ENCODE data around the gene HECTD1.

Gene HECTD1

DNA sequence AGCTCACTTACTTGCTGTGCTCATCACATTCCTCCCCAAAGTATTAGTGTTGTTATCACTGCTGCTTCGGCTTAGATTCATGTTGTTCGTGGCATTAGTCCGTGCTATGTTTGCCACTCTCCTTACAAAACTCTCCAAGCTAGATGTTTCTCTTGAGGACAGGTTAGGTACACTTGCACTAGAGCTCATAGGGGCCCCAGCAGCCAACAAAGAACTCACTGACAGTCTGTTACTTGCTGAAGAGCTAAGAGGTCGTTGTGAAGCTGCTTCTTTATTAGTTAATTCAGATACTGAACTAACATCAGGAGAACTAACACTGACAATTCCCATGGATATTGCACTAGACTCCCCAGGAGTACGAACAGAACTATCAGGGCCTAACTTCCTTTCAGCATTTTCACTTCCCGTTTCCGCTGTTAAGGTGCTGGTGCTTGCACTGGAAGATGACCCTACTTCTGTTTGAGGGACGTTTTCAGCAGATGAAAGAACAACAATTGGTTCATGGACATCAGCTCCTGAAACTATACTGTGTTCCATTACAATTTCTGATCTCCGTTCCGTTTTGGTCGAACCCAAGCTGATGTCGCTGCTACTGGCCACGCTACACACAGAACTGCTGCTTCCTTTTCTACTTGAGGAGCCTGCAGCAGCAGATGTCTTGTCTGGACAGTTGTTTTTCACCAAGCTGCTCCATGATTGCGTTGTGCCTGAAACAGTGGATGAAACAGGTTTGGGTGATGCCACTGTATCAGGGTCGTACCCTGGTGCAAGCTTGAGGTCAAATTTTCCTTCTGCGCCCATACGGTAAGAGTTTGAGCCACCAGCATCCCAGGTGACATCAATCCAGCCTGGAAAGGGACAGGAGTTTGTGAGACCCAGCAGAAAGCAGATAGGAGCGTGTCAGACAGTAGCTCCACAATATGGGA lies 78.7 kb downstream of the HECTD1 start:
- H3K23ac ChIP-seq (ENCODE audit: low read length in 2 of 2) = no peak overlapping the region
- no peak overlapping the region for H3K4me2 ChIP-seq (ENCODE audit: low read length, poor library complexity, severe bottlenecking)
- peaks cover 26 to 91% of the 10 kb centered on the region in 2 experiments for H3K36me3 ChIP-seq (ENCODE audit: control insufficient read depth in 1 of 2, insufficient read depth in 2 of 2, low read depth in 1 of 2, low read length in 2 of 2)
- H2BK12ac ChIP-seq (ENCODE audit: low read length in 2 of 2) = no peak overlapping the region
- no peak overlapping the region for H2AK5ac ChIP-seq (ENCODE audit: low read length, severe bottlenecking)
- peaks cover 9% of the 10 kb centered on the region for H3K79me1 ChIP-seq (replicated peaks; ENCODE audit: low read length, poor library complexity, severe bottlenecking)
- no peak overlapping the region for H3K18ac ChIP-seq (ENCODE audit: low read depth in 1 of 2, low read length in 2 of 2)
- no peak overlapping the region for H2BK15ac ChIP-seq (ENCODE audit: low read depth, poor library complexity, severe bottlenecking)
- no peak overlapping the region for H3K14ac ChIP-seq (ENCODE audit: low read length in 2 of 2)
- H4K91ac ChIP-seq (ENCODE audit: low read length) = no peak overlapping the region
- H2BK120ac ChIP-seq (ENCODE audit: low read depth, low read length) = no peak overlapping the region
- H3K4me1 ChIP-seq (ENCODE audit: control insufficient read depth, insufficient read depth, low read depth, low read length) = peaks cover 1% of the 10 kb centered on the region
- H3K9me3 ChIP-seq (ENCODE audit: control insufficient read depth, low read length) = no peaks in the 10 kb centered on the region
- H4K8ac ChIP-seq (ENCODE audit: low read length) = no peak overlapping the region
- 95% methylated on average over 18 of the region's 18 CpGs for WGBS
- DNase-seq = no peak
- H2BK5ac ChIP-seq (ENCODE audit: low read depth, low read length, poor library complexity, severe bottlenecking) = no peak overlapping the region
- H3K9ac ChIP-seq (ENCODE audit: low read length) = no peak overlapping the region
- H3K4me3 ChIP-seq (ENCODE audit: insufficient read depth in 1 of 2, low read depth in 1 of 2, low read length in 2 of 2) = no peak overlapping the region
- H2AFZ ChIP-seq (ENCODE audit: low read depth, low read length) = no peak overlapping the region
- peak overlapping the region; percentile 17 for H3K27ac ChIP-seq (ENCODE audit: low read length, poor library complexity, severe bottlenecking)
- H3K27me3 ChIP-seq (ENCODE audit: control insufficient read depth in 1 of 2, insufficient read depth in 1 of 2, low read length in 2 of 2) = no peaks in the 10 kb centered on the region
- no peak overlapping the region for H3K4ac ChIP-seq (ENCODE audit: low read depth in 1 of 2, low read length in 2 of 2)

DNA sequence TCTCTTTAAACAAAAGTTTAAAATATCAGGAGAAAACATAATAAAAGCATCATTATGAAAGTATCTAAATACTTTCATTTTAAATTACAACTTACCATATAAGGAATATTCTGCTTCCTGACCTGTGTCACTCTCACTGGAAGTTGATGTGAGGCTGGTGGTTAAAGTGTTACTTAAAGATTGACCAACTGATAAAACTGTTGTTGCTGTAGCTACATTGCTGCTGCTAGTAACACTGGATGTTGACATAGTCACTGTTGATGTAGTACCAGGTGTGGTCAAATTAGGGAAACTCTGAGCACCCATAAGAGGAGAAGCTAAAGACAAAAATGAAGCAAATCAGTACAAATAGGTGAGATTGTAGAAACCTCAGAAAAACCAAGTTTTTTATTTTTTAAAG lies 79.9 kb downstream of the HECTD1 start:
- Histone ChIP-seq H2AK5ac (ENCODE audit: low read length, severe bottlenecking) (no peak overlapping the region), H2BK12ac (ENCODE audit: low read length in 2 of 2) (no peak overlapping the region), H3K14ac (ENCODE audit: low read length in 2 of 2) (no peak overlapping the region), H3K27ac (ENCODE audit: low read length, poor library complexity, severe bottlenecking) (no peak overlapping the region), H2BK5ac (ENCODE audit: low read depth, low read length, poor library complexity, severe bottlenecking) (no peak overlapping the region), H4K8ac (ENCODE audit: low read length) (no peak overlapping the region), H2BK120ac (ENCODE audit: low read depth, low read length) (no peak overlapping the region), H3K23ac (ENCODE audit: low read length in 2 of 2) (no peak overlapping the region), H3K9me3 (ENCODE audit: control insufficient read depth, low read length) (no peaks in the 10 kb centered on the region), H3K4ac (ENCODE audit: low read depth in 1 of 2, low read length in 2 of 2) (no peak overlapping the region), H3K36me3 (ENCODE audit: control insufficient read depth in 1 of 2, insufficient read depth in 2 of 2, low read depth in 1 of 2, low read length in 2 of 2) (peaks cover 24 to 91% of the 10 kb centered on the region in 2 experiments), H3K27me3 (ENCODE audit: control insufficient read depth in 1 of 2, insufficient read depth in 1 of 2, low read length in 2 of 2) (no peaks in the 10 kb centered on the region), H2AFZ (ENCODE audit: low read depth, low read length) (no peak overlapping the region), H2BK15ac (ENCODE audit: low read depth, poor library complexity, severe bottlenecking) (no peak overlapping the region), H3K4me3 (ENCODE audit: insufficient read depth in 1 of 2, low read depth in 1 of 2, low read length in 2 of 2) (no peak overlapping the region), H3K9ac (ENCODE audit: low read length) (no peak overlapping the region), H3K4me2 (ENCODE audit: low read length, poor library complexity, severe bottlenecking) (no peak overlapping the region), H3K79me1 (replicated peaks; ENCODE audit: low read length, poor library complexity, severe bottlenecking) (peaks cover 9% of the 10 kb centered on the region), H4K91ac (ENCODE audit: low read length) (no peak overlapping the region), H3K4me1 (ENCODE audit: control insufficient read depth, insufficient read depth, low read depth, low read length) (peaks cover 1% of the 10 kb centered on the region), H3K18ac (ENCODE audit: low read depth in 1 of 2, low read length in 2 of 2) (no peak overlapping the region)
- no peak for DNase-seq

- Histone ChIP-seq H2BK15ac (ENCODE audit: low read depth, poor library complexity, severe bottlenecking) (no peak overlapping the region), H3K27me3 (ENCODE audit: control insufficient read depth in 1 of 2, insufficient read depth in 1 of 2, low read length in 2 of 2) (no peaks in the 10 kb centered on the region), H3K4ac (ENCODE audit: low read depth in 1 of 2, low read length in 2 of 2) (no peak overlapping the region), H3K27ac (ENCODE audit: low read length, poor library complexity, severe bottlenecking) (no peak overlapping the region), H2AFZ (ENCODE audit: low read depth, low read length) (no peak overlapping the region), H3K79me1 (replicated peaks; ENCODE audit: low read length, poor library complexity, severe bottlenecking) (peaks cover 14% of the 10 kb centered on the region), H3K4me3 (ENCODE audit: insufficient read depth in 1 of 2, low read depth in 1 of 2, low read length in 2 of 2) (no peak overlapping the region), H2BK5ac (ENCODE audit: low read depth, low read length, poor library complexity, severe bottlenecking) (no peak overlapping the region), H3K4me2 (ENCODE audit: low read length, poor library complexity, severe bottlenecking) (no peak overlapping the region), H3K9ac (ENCODE audit: low read length) (no peak overlapping the region), H3K4me1 (ENCODE audit: control insufficient read depth, insufficient read depth, low read depth, low read length) (peaks cover 1% of the 10 kb centered on the region), H2AK5ac (ENCODE audit: low read length, severe bottlenecking) (no peak overlapping the region), H2BK120ac (ENCODE audit: low read depth, low read length) (no peak overlapping the region), H4K91ac (ENCODE audit: low read length) (no peak overlapping the region), H3K36me3 (ENCODE audit: control insufficient read depth in 1 of 2, insufficient read depth in 2 of 2, low read depth in 1 of 2, low read length in 2 of 2) (peaks cover 29 to 91% of the 10 kb centered on the region in 2 experiments), H3K23ac (ENCODE audit: low read length in 2 of 2) (no peak overlapping the region), H3K9me3 (ENCODE audit: control insufficient read depth, low read length) (no peaks in the 10 kb centered on the region), H4K8ac (ENCODE audit: low read length) (no peak overlapping the region), H2BK12ac (ENCODE audit: low read length in 2 of 2) (no peak overlapping the region), H3K18ac (ENCODE audit: low read depth in 1 of 2, low read length in 2 of 2) (no peak overlapping the region), H3K14ac (ENCODE audit: low read length in 2 of 2) (no peak overlapping the region)
- 96% methylated on average over 7 of the region's 7 CpGs for WGBS
- DNase-seq = no peak
These were observed 80.9 kb downstream of the HECTD1 start for GRCh38 chr14:31126680-31127079.

GRCh38 chr14:31125231-31125630 lies 82.4 kb downstream of the HECTD1 start:
- H3K14ac ChIP-seq (ENCODE audit: low read length in 2 of 2) = no peak overlapping the region
- no peak overlapping the region for H3K18ac ChIP-seq (ENCODE audit: low read depth in 1 of 2, low read length in 2 of 2)
- no peaks in the 10 kb centered on the region for H3K27me3 ChIP-seq (ENCODE audit: control insufficient read depth in 1 of 2, insufficient read depth in 1 of 2, low read length in 2 of 2)
- no peak overlapping the region for H2BK15ac ChIP-seq (ENCODE audit: low read depth, poor library complexity, severe bottlenecking)
- H3K27ac ChIP-seq (ENCODE audit: low read length, poor library complexity, severe bottlenecking) = no peak overlapping the region
- no peak overlapping the region for H3K23ac ChIP-seq (ENCODE audit: low read length in 2 of 2)
- H4K8ac ChIP-seq (ENCODE audit: low read length) = no peak overlapping the region
- no peak overlapping the region for H3K4me3 ChIP-seq (ENCODE audit: insufficient read depth in 1 of 2, low read depth in 1 of 2, low read length in 2 of 2)
- H2BK5ac ChIP-seq (ENCODE audit: low read depth, low read length, poor library complexity, severe bottlenecking) = no peak overlapping the region
- H2BK120ac ChIP-seq (ENCODE audit: low read depth, low read length) = no peak overlapping the region
- H4K91ac ChIP-seq (ENCODE audit: low read length) = no peak overlapping the region
- H3K9me3 ChIP-seq (ENCODE audit: control insufficient read depth, low read length) = no peaks in the 10 kb centered on the region
- H3K4me1 ChIP-seq (ENCODE audit: control insufficient read depth, insufficient read depth, low read depth, low read length) = peaks cover 1% of the 10 kb centered on the region
- peaks cover 32 to 92% of the 10 kb centered on the region in 2 experiments for H3K36me3 ChIP-seq (ENCODE audit: control insufficient read depth in 1 of 2, insufficient read depth in 2 of 2, low read depth in 1 of 2, low read length in 2 of 2)
- H3K9ac ChIP-seq (ENCODE audit: low read length) = no peak overlapping the region
- no peak overlapping the region for H2AK5ac ChIP-seq (ENCODE audit: low read length, severe bottlenecking)
- H3K4ac ChIP-seq (ENCODE audit: low read depth in 1 of 2, low read length in 2 of 2) = no peak overlapping the region
- H3K79me1 ChIP-seq (replicated peaks; ENCODE audit: low read length, poor library complexity, severe bottlenecking) = peaks cover 20% of the 10 kb centered on the region
- H2BK12ac ChIP-seq (ENCODE audit: low read length in 2 of 2) = no peak overlapping the region
- H2AFZ ChIP-seq (ENCODE audit: low read depth, low read length) = no peak overlapping the region
- 98% methylated on average over 6 of the region's 6 CpGs for WGBS
- no peak for DNase-seq
- peak overlapping the region; percentile 21 for H3K4me2 ChIP-seq (ENCODE audit: low read length, poor library complexity, severe bottlenecking)

Data from mesenchymal stem cell (in vitro differentiated cells and primary cell).